HepG2 (cell line): ENCODE measurements around the gene CARD19. TPM values are rescaled to one million over a fixed set of nuclear protein-coding genes. Genes with fewer than 3 reads are reported as not detected.

Experiments used
- ATAC-seq: fragments of 200-7000 bp; cut with Tn5 transposase; 3 replicates; pipeline ENCODE4 v1.9.1; 2020; ENCODE audit warnings: mild to moderate bottlenecking, moderate library complexity
- BruUV-seq: library from RNA; stranded (reverse); fragments of 400-500 nt; replicated peaks from 2 replicates; lab custom pipeline; 2021; lab: Mats Ljungman, UMichigan
- CTCF ChIA-PET: fragments of 300-600 bp; formaldehyde crosslinking; extraction: SDS; loops from one replicate; lab custom pipeline; 2021; ENCODE audit warnings: low total read pairs, inconsistent platforms, low intra/inter-chr PET ratio; lab: Yijun Ruan, JAX
- POLR2A ChIA-PET: fragments of 350-600 bp; sonication (Branson Sonifier 250); formaldehyde crosslinking; loops from one replicate; lab custom pipeline; 2020; ENCODE audit warnings: antibody characterized with exemption, inconsistent platforms; lab: Yijun Ruan, JAX
- DNase-seq: peaks from one replicate; pipeline ENCODE4 v3.0.0-alpha.2; 2015; ENCODE audit warnings: low spot score
- FAIRE-seq: peaks from 3 replicates; lab custom pipeline; 2011; peaks lifted over from hg19 to GRCh38; lab: Jason Lieb, UNC
- H2AFZ ChIP-seq: one replicate; pipeline ENCODE4 v1.6.1; 2011; ENCODE audit warnings: low read length, inconsistent platforms
- H3K27ac ChIP-seq: fragments of 300-600 bp; 3 replicates; pipeline ENCODE4 v1.8.0; 2011; ENCODE audit warnings: mixed run types, mild to moderate bottlenecking, mixed read lengths, low read length, inconsistent platforms; ENCODE audit not compliant: insufficient read depth; ENCODE audit errors: extremely low read length
- H3K27me3 ChIP-seq, 2 experiments: fragments of 200-600 bp in 1 of 2; 2 replicates in 1 of 2; 3 replicates in 1 of 2; pipeline versions ENCODE4 v1.6.0 to v1.8.0; 2011; ENCODE audit warnings: low read length in 2 of 2, mild to moderate bottlenecking in 2 of 2, moderate library complexity in 2 of 2, inconsistent platforms in 1 of 2; ENCODE audit not compliant: insufficient read depth in 2 of 2, control insufficient read depth in 1 of 2
- H3K36me3 ChIP-seq, 2 experiments: fragments of 200-600 bp in 1 of 2; replicated peaks in 1 of 2; 2 replicates in 1 of 2; 3 replicates in 1 of 2; pipeline versions ENCODE4 v1.5.1 to v1.8.0; 2011; ENCODE audit warnings: low read length in 2 of 2, inconsistent platforms in 1 of 2; ENCODE audit not compliant: insufficient read depth in 2 of 2, control insufficient read depth in 1 of 2
- H3K4me1 ChIP-seq: 2 replicates; pipeline ENCODE4 v1.5.1; 2012; ENCODE audit warnings: low read length, inconsistent platforms; ENCODE audit not compliant: insufficient read depth
- H3K4me2 ChIP-seq: 2 replicates; pipeline ENCODE4 v1.6.0; 2011; ENCODE audit warnings: low read depth, low read length, inconsistent platforms
- H3K4me3 ChIP-seq, 3 experiments: fragments of 200-600 bp in 1 of 3; sonication (generic), shearing (Covaris generic) in 1 of 3; replicated peaks in 1 of 3; 2 replicates each; pipeline ENCODE4 v1.5.1; 2011 to 2016; ENCODE audit warnings: low read length in 3 of 3, inconsistent platforms in 2 of 3, low read depth in 2 of 3, mild to moderate bottlenecking in 2 of 3, control low read depth in 1 of 3, mixed read lengths in 1 of 3; ENCODE audit not compliant: insufficient read depth in 1 of 3
- H3K79me2 ChIP-seq: one replicate; pipeline ENCODE4 v1.6.1; 2011; ENCODE audit warnings: low read length, inconsistent platforms; ENCODE audit not compliant: insufficient read depth
- H3K9ac ChIP-seq: 2 replicates; pipeline ENCODE4 v1.6.0; 2011; ENCODE audit warnings: mild to moderate bottlenecking, low read depth, low read length, inconsistent platforms; ENCODE audit not compliant: insufficient read depth
- H3K9me3 ChIP-seq: 2 replicates; pipeline ENCODE4 v1.5.1; 2012; ENCODE audit warnings: mild to moderate bottlenecking, low read length
- H4K20me1 ChIP-seq: 2 replicates; pipeline ENCODE4 v1.6.0; 2011; ENCODE audit warnings: inconsistent platforms, mild to moderate bottlenecking, low read length, moderate library complexity; ENCODE audit not compliant: insufficient read depth
- ADNP ChIP-seq: sonication (generic); formaldehyde crosslinking; IDR thresholded peaks from 2 replicates; pipeline ENCODE4 v1.4.0; 2020; ENCODE audit warnings: missing genetic modification reagents
- SCMH1 ChIP-seq: sonication (generic); formaldehyde crosslinking; IDR thresholded peaks from 2 replicates; pipeline ENCODE4 v1.9.0; 2021; ENCODE audit warnings: missing genetic modification reagents, mild to moderate bottlenecking, borderline replicate concordance
- SOX13 ChIP-seq, 3 experiments: fragments of 450-650 bp in 1 of 3; sonication (generic) in 1 of 3; formaldehyde crosslinking in 1 of 3; IDR thresholded peaks in 2 of 3; conservative IDR thresholded peaks in 1 of 3; 2 replicates each; pipeline versions ENCODE4 v1.5.0 to v1.6.1; 2016 to 2020; ENCODE audit warnings: antibody characterized with exemption in 1 of 3, mild to moderate bottlenecking in 1 of 3, missing compliant biosample characterization in 1 of 3, missing genetic modification reagents in 1 of 3, moderate library complexity in 1 of 3
- STAT6 ChIP-seq: sonication (generic); formaldehyde crosslinking; IDR thresholded peaks from 2 replicates; pipeline ENCODE4 v1.4.0; 2020; ENCODE audit warnings: missing genetic modification reagents, mild to moderate bottlenecking, borderline replicate concordance
- ZMYM2 ChIP-seq: sonication (generic); formaldehyde crosslinking; IDR thresholded peaks from 2 replicates; pipeline ENCODE4 v1.8.0; 2022; ENCODE audit warnings: mild to moderate bottlenecking, missing genetic modification reagents
- ZNF225 ChIP-seq: sonication (generic); formaldehyde crosslinking; IDR thresholded peaks from 2 replicates; pipeline ENCODE4 v1.4.0; 2020; ENCODE audit warnings: mild to moderate bottlenecking, missing genetic modification reagents
- ZNF431 ChIP-seq: sonication (generic); formaldehyde crosslinking; IDR thresholded peaks from 2 replicates; pipeline ENCODE4 v1.9.0; 2022; ENCODE audit warnings: missing genetic modification reagents, low read depth, mild to moderate bottlenecking, borderline replicate concordance
- ZNF770 ChIP-seq: sonication (generic); formaldehyde crosslinking; IDR thresholded peaks from 2 replicates; pipeline ENCODE4 v1.5.0; 2020; ENCODE audit warnings: mild to moderate bottlenecking, missing genetic modification reagents
- WGBS: methylation state at CpG from one replicate; pipeline ENCODE4 v1.1.6; 2017; ENCODE audit warnings: low lambda C conversion rate; 5-methylcytosine and 5-hydroxymethylcytosine counted together
- in situ Hi-C: cut with HindIII; loops from 2 replicates; pipeline ENCODE4 v1.10.0; 2017; ENCODE audit warnings: low pct_unique_long_range_greater_than_20kb; ENCODE audit not compliant: extremely low pct_ligation_motif_present
- intact Hi-C: fragments of 100-400 bp; cut with micrococcal nuclease; formaldehyde crosslinking; loops from one replicate; pipeline ENCODE4 v1.10.0; 2022; ENCODE audit not compliant: unreplicated experiment
- polyA plus RNA-seq, 8 experiments: library from polyadenylated mRNA; depleted of rRNA in 3 of 8; stranded (reverse) in 7 of 8; unstranded in 1 of 8; fragments of >200 nt; fragmentation: Illumina TruSeq in 4 of 8; extraction: Trizol in 4 of 8; gene quantifications; 2 replicates each; pipeline versions ENCODE4 v1.2.1 to v1.2.3, GENCODE V29; 2011 to 2016; ENCODE audit warnings: low read depth in 4 of 8, missing spikeins in 1 of 8, mixed read lengths in 1 of 8; ENCODE audit not compliant: insufficient read depth in 1 of 8
- total RNA-seq, 5 experiments: library from RNA; depleted of rRNA; stranded (reverse); fragments of >200 nt; fragmentation: Illumina TruSeq; extraction: Trizol; gene quantifications; 2 replicates each; pipeline ENCODE4 v1.2.3, GENCODE V29; 2016; ENCODE audit warnings: low read depth in 1 of 5
- TF ChIP-seq, protein P1 (sequence below): sonication (generic); formaldehyde crosslinking; IDR thresholded peaks from 2 replicates; pipeline ENCODE4 v1.5.1; 2020; ENCODE audit warnings: mild to moderate bottlenecking, missing genetic modification reagents

Gene CARD19
- total and polyA plus RNA-seq, 2 of the 13 experiments (the other 11 are each of a cell fraction or from before 2014, with no cell fraction given), result 18.4 to 47.2 TPM

DNA sequence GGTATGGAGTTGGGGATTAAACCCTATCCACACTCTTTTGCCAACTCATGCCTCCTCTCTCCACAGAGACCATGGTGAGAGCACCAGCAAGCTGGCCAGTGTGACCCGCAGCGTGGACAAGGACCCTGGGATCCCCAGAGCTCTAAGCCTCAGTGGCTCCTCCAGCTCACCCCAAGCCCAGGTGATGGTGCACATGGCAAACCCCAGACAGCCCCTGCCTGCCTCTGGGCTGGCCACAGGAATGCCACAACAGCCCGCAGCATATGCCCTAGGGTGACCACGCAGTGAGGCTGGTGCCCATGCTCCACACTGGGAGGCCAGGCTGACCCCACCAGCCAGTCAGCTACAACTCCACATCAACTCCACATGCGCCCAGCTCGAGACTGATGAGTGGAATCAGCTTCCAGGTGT is 11.5 kb upstream of the CARD19 start:
- Histone ChIP-seq H4K20me1 (no peaks in the 10 kb centered on the region), H3K79me2 (no peaks in the 10 kb centered on the region), H3K27me3 (peaks cover 1 to 3% of the 10 kb centered on the region in 2 experiments; a peak in 2 of 5 replicates), H3K9ac (no peak overlapping the region), H3K36me3 (no peaks in the 10 kb centered on the region), H3K4me3 (no peak overlapping the region), H3K4me1 (peaks cover 9% of the 10 kb centered on the region)
- in situ Hi-C loops (no loop called here), intact Hi-C loops (no loop called here)
- no TSS peak for BruUV-seq
- CTCF ChIA-PET, result no interaction called here
- FAIRE-seq, result no peak
- POLR2A ChIA-PET, result interaction anchor here (1.1 kb wide), 1 partner anchor 11 kb away, joined by 3 read pairs; no protein-coding TSS in a partner anchor
- ATAC-seq, result no peak
- WGBS, result no CpG with 5 or more reads among the region's 6 CpGs
- TF ChIP-seq STAT6 (no peak), SCMH1 (CRISPR knock-in tag) (no peak), ZMYM2 (CRISPR knock-in tag) (no peak), ADNP (CRISPR knock-in tag) (no peak)
- TF ChIP-seq, all 625 proteins: peak for 0
- no peak for DNase-seq
- Histone ChIP-seq H3K27ac (no peak overlapping the region), H3K4me2 (no peak overlapping the region), H3K9me3 (no peaks in the 10 kb centered on the region), H2AFZ (no peak overlapping the region)

DNA sequence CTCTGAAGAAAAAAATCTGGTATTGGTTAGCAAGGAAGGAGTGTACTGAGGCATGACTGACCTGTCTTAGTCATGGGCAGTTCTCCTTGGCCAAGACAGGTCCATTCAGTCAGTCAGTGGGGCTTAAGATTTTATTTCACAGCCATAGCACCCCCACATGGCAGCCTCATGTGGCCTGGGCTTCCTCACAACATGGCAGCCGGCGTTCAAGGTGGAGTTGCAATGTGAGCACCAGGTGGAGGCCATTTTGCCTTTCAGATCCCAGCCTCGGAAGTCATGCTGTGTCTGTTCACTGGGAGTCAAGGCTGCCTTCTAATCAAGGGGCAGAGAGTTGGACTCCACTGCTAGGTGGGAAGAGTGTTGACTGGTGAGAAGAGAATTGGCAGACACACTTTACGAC is 10.3 kb upstream of the CARD19 start:
- in situ Hi-C loops (no loop called here), intact Hi-C loops (no loop called here)
- ChIA-PET POLR2A (interaction anchor here (1.1 kb wide), 1 partner anchor 10 kb away, joined by 3 read pairs; no protein-coding TSS in a partner anchor), CTCF (no interaction called here)
- DNase-seq (no peak), FAIRE-seq (no peak), ATAC-seq (no peak)
- Histone ChIP-seq H3K9ac (no peak overlapping the region), H3K27me3 (peaks cover 1 to 5% of the 10 kb centered on the region in 2 experiments; a peak in 2 of 5 replicates), H4K20me1 (no peaks in the 10 kb centered on the region), H3K4me3 (no peak overlapping the region), H3K36me3 (no peaks in the 10 kb centered on the region), H3K79me2 (no peaks in the 10 kb centered on the region), H2AFZ (no peak overlapping the region), H3K4me2 (no peak overlapping the region), H3K9me3 (no peaks in the 10 kb centered on the region), H3K4me1 (peaks cover 21% of the 10 kb centered on the region), H3K27ac (no peak overlapping the region)
- 95% methylated on average over 4 of the region's 4 CpGs for WGBS
- BruUV-seq, result no TSS peak
- TF ChIP-seq ZNF225 (CRISPR knock-in tag) (no peak), ZNF770 (CRISPR knock-in tag) (no peak), ZNF431 (no peak), SOX13 (IDR thresholded peaks at IDR 0.05) (no peak), SOX13 (CRISPR knock-in tag; conservative IDR thresholded peaks at IDR 0.05 in 1 of 2, IDR thresholded peaks at IDR 0.05 in 1 of 2) (no peak)
- TF ChIP-seq, protein P1, sequence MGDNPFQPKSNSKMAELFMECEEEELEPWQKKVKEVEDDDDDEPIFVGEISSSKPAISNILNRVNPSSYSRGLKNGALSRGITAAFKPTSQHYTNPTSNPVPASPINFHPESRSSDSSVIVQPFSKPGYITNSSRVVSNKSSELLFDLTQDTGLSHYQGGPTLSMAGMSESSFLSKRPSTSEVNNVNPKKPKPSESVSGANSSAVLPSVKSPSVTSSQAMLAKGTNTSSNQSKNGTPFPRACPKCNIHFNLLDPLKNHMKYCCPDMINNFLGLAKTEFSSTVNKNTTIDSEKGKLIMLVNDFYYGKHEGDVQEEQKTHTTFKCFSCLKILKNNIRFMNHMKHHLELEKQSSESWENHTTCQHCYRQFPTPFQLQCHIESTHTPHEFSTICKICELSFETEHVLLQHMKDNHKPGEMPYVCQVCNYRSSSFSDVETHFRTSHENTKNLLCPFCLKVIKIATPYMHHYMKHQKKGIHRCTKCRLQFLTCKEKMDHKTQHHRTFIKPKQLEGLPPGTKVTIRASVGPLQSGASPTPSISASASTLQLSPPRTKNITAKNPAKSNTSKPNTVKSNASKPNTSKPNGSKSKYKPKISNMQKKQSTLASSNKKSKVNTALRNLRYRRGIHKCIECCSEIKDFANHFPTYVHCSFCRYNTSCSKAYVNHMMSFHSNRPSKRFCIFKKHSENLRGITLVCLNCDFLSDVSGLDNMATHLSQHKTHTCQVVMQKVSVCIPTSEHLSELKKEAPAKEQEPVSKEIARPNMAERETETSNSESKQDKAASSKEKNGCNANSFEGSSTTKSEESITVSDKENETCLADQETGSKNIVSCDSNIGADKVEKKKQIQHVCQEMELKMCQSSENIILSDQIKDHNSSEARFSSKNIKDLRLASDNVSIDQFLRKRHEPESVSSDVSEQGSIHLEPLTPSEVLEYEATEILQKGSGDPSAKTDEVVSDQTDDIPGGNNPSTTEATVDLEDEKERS (CRISPR knock-in tag), result no peak
